OCI-M1 (cell line): ENCODE data around the gene SSR3.
A peak's percentile ranks its signal among the peaks of the same experiment; 100 is the strongest.

Source experiments
- DNase-seq: peaks from one replicate; lab custom pipeline; 2025; lab: John Stamatoyannopoulos, UW

Gene SSR3

DNA sequence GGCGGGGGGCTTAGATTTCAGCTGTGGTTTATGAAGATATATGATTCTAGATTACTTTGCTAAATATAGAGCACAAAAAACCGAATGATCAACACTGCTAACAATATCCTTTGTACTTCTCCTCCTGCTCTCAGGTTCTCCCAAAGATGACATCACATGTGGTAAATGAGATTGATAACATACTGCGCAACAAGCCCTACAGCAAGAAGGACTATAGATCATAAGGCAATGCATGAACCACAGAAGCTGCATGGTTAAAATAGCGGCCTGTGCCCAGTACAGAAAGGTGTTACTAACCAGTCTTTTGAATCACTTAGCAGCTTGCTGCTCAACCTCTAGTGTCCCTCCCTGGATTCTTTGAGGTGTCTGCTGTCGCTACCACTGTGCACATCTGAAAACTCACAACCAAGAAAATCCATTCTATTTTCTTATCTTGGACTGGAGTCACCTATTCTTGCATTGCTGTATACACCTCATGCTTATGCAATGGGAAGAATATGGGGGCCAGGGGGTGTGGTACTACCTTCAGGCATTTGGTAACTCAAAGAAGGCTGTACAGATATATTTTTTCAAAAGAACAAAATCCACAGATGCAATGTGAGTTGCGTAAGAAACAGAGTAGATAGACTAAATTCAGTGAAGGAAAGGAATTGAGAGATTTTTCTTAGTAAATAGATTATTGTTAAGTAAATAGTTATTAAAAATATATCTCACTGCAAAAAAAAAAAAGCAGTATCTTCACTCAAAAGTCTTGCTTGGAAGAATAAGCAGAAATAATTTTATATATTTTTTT, 18.2 kb downstream of the SSR3 start:
- DNase-seq = peak; percentile 29

DNA sequence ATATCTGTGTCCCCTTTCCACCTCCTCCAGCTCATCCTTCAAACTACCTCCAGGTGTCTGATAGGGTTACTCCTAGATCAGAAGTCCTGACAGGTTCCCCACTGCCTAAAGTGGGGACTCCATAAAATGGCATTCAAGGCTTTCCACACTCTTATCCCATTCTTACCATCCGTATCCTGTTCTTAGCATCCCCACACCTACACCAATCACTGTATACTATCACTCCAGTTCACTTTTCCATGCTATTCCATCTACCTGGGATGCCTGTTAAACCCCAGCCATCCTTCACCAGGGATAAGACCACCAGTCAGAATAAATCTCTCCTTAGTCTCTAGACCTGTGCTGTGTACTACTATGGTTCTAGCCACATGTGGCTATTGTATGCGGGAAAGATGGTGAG, 19.1 kb downstream of the SSR3 start:
- no peak for DNase-seq

DNA sequence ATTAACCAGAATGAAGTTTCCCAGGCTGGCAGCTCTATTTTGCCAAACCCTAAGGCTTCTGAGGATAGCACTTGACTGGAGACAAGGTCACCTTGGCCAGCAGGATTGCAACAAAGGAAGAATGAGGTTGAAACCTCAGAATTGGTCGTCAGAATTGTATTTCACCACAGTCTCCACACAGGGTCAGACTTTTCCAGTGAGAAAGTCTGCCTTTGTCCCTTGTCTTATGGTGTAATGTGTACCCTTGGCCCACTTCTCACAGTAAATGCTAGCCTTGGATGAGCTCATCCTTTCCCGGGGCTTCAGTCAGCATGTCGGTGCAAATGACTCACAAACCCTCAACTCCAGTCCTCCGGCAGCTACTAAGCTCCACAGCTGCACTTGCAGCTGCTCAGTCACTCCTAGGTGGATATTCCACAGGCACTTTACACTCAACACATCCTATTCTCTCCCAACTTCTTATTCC, 19.7 kb downstream of the SSR3 start:
- DNase-seq = peak; percentile 47

DNA sequence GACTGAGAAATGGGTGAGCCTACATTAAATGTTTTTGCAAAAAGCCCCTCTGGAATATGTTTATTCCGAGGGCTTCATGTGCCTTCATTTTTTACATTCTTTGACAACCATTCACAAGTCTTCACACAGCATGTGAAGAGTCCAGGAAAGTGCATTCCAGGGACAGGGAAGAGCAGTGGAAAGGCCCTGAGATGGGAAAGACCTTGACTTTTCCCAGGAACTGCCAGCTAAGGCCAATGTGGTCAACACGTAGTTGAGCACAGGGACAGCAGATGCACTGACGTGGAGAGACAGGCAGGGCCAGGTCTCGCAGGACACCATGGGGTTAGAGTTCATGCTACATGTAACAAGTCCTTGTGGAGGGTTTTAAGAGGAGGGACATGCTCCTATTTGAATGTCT, 21.7 kb downstream of the SSR3 start:
- DNase-seq = no peak

DNA sequence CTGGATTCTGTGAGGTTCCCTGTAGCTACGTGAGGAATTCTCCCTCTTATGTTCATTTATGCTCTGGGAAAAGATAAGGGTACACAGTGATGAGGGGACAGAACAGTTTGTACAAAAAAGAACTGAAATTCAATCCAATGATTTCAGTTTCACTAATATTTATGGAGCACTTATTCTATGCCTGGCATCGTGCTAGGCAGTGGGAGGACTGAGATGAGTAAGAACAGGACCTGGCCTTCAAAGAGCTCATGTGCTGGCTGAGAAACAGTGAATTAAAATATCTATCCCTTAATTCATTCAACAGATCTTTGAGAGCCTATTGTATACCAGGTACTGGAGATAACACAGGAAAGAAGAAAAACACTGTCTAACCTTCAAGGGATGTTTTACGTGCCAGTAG, 22.2 kb downstream of the SSR3 start:
- no peak for DNase-seq

DNA sequence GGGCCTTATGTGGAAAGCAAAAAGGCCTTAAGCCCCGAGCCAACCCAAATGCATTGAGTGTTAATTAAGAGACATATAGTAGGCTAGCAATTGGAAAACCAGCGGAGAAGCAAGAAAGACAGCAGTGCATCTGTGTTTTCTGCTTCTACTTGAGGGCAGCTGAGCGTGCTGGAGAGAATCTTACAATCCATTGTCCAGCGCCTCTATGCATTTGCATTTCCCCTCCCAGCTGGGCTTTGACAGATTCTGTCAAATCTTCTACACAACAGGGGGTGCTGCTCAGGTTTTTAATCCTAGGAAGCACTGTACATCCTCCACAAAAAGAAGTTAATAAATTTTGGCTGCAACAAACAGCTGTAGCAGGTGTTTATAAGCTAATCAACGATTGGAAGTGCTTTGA, 23.9 kb downstream of the SSR3 start:
- no peak for DNase-seq

DNA sequence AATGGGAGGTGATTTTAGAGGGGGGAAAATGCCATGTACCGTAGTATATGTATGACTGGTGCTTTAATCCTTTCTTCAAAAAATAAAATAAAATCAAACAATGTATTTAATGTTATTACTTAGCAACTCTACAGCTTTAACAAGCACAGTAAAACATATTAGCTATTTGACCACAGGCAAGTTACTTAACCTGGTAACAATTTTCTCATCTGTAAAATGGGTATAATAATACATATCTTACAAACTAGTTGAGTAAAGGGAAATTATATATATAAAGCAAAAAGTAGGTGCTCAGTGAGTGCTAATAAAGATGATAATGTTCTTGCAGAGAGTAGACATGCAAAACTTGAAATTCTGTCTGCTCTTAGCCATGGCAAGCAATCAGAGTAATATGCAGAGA, 27.9 kb downstream of the SSR3 start:
- DNase-seq = no peak

DNA sequence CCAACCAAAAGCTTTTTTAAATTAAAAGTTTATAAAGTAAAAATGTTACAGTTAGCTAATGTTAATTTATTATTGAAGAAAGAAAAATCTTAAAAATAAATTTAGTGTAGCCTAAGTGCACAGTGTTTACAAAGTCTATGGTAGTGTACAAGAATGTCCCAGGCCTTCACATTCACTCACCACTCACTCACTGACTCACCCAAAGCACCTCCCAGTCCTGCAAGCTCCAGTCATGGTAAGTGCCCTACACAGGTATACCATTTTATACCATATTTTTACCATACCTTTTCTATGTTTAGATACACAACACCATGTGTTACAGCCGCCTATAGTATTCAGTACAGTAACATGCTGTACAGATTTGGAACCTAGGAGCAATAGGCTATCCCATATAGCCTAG, 29.1 kb downstream of the SSR3 start:
- DNase-seq = no peak

DNA sequence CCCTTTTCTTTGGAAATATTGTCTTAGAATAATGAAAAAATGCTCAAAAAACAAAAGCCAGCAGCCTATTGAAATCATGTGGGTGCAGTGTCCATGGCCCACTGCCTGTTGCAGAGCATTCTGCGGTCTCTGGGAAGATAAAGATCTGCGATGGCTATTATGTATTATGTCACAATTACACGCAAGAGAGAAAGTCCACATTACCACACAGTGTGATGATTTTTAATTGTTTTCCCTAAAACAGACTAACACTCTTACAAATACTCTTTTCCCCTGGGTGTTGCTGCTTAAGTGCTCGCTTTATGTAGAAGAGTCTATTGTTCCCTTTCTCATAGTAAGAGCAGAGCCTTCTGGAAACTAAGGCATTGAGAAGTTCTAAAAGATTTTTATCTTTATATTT, 32.2 kb downstream of the SSR3 start:
- DNase-seq = peak; percentile 2

DNA sequence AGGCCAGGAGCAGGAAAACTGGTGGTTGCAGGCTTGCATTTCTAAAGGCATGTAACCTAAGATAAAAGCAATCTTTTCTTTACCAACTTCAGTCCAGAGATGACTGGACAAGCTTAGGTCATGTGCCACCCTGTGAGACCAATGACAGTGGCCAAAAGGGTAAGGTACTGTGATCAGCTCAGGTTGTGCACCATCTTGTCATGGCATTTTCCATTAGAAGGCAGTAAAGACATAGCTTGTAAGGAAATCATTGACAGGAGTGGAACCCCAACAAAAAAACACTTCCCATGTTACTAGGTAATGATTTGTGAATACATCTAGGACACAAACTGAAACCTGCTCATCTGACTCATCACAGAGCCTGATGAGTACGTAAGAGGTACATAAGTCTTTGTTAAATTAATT, 35.2 kb downstream of the SSR3 start:
- no peak for DNase-seq

DNA sequence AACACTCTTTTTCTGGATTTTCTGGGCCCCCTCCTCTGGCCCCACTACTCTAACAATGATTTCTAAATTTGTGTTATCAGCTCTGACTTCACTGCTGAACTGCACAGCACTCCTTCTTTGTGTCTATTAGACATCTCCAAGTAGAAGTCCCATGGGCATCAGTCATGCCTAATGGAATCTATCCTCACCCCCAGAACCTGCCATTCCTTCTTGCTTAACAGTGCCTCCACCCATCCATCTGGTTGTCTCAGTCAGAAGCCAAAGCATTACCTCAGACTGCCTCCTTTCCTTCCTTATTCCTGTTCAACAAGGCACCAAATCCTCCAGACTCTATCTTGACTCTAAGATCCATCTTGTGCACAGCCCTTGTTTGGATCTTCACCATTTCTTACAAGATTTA, 36.2 kb downstream of the SSR3 start:
- DNase-seq = no peak

DNA sequence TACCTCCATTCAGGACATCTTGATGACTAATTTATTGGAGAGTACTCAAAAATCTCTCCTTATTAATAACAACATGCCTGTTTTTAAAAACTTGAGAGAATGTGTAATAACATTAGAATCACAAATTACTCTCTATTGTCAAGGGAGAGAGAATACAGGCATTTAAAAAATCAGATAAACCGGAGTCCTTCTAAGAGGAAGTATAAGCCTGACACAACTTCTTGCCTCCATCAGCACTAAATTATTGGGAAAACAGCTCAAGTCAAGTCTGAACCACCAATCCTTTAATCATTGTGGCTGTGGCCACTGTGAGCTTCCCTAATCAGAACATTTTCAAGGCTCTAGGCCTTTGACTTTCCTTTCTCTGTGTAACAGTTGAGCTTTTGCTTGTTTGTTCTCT, 38.0 kb downstream of the SSR3 start:
- peak; percentile 22 for DNase-seq

DNA sequence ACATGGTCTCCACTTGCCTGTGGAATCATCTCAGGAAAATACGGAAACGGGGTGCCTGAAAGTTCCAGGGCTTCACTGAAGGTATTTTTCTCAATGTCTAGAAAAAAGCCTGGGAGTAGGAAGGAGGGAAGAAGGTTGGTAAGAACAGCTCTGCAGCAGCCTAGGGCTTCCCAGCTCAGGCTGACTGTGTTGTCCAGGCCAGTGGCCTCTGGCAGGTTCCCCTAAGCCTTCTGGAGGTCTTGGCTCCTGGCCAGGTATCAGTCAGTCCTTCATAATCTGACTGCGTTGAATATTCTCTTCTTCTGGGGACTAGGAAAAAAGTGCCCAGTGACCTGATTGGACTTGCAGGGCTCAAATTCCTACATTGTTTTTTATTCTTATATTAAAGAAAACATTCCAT, 38.6 kb downstream of the SSR3 start:
- no peak for DNase-seq

DNA sequence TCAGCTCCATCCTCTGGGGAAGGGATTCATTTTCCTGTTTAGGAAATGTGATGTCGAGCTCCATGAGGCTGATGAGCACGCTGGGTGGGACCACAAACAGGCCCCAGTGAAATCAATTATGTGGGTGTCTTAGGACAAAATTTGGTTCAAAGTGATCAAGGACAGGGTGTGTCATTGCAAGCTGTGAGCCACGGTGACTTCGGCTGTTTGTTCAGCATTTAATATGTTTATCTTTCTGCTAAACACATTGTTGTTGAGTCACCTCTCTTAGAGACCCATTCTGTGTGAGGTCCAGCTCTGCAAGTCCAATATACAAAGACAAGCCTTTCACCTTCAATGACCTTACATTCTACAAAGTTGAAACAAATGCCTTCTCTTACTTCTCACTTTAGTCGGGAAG, 41.3 kb downstream of the SSR3 start:
- no peak for DNase-seq

DNA sequence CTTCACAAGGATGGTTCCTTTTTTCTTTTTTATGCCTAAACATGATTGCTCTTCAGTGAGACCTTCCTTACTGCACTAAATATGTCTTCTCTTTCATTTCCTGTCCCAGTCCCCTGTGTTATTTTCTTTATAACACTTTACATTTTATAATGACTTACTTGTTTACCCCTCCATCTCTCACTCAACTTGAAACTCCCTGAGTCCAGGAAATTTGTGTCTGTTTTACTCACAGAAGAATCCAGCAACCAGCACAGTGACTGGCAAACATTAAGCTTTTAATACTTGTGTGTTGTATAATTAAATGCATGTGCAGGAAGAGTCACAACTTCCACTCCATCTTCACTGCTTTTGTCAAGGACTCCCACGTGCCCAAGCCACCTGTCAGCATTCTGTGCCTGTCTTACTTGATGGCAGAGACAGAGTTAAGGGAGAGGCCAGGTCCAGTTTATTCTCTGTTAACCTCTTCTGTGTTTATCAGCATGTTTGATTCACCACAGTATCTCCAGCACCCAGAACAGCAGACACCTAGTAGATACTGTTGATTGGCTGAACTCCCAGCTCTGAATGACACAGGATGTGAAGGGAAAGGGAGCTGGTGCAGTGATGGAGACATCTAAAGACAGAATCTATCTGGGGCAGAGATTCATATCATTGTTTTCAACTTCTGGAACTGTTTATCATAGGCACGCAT, 42.8 kb downstream of the SSR3 start:
- no peak for DNase-seq

DNA sequence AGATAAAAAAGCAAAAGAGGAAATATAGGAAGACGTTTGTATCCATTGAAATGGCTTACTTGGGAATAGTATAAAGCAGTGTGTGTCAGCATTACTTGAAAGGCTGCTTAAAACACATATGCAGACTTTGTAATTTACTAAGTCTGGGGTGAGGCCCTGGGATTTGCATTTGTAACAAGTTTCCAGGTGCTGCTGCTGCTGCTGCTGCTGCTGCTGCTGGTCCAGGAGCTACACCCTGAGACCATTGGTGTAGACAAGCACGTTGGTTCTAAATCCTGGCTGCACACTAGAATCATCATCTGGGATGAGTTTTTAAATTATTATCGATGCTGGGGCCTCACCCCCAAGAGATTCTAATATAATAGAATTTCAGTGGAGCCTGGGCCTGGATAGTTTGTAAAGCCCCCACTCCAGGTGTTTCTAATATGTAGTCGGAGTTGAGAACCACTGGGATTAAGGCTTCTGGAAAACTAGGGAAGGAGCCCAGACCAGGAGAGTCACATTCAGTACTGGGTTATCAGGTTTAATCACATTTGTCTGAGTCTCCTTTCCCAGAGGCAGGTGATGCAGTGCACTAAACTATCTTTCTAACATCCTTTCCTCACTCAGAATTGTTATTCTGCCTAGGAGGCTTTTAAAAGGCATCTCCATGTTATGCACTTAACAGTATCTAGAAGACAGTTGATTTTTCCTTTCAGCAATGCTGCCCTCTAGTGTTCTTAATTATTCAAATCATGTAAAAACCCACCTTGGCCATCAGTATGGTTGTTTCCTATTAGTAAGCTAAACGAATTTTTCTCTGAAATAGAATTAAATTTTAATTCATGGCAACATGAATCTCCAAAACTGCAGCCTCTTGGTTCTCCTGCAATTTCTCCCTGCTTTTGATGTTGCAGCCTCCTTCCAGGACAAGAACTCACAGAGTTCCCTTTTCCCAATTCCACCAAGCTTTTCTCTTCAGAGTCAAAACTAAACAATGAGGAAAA, 45.4 kb downstream of the SSR3 start:
- DNase-seq = peak; percentile 76

DNA sequence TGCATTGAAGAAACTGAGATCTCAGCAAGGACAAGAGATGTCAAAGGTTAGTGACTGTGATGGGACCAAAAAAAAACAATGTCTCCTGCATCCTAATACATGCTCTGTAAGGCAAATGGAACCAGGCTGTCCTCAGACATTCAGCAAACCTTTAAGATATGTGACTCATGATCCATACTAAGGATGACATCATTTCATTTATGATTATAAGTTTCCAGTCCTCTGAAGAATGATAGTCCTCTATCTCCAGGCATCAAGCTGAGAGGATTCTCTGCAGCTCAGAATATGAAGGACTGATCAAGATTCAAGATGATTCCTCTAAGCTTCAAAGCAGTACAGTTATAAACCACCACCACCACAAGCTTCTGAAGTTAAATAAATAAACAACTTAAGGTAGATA, 47.6 kb downstream of the SSR3 start:
- no peak for DNase-seq

DNA sequence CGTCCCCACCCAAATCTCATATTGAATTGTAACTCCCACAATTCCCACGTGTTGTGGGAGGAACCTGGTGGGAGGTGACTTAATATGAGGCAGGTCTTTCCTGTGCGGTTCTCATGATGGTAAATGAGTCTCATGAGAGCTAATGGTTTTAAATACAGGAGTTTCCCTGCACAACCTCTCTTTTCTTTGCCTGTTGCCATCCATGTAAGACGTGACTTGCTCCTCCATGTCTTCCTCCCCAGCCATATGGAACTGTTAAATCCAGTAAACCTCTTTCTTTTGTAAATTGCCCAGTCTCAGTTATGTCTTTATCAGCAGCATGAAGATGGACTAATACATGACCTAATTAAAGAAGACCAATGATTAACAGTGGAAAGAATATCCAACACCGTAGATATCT, 56.6 kb downstream of the SSR3 start:
- no peak for DNase-seq

DNA sequence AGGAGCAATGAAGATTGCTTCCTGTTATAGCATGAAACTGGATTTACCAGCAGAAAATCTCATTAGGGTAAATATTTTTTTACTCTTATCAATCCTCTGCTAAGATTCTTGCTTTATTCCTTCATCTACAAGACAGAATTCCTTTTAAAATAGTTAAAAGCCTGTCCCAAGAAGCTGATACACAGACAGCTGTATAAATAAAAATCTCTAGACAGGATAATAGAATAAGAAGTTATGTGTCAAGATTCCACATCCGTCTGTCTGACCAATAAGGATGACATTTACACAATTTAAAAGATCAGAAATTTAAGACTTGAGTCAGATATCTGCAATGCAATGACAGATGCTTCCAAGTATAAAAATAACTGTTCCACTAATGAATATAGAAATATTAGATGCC, 57.6 kb downstream of the SSR3 start:
- DNase-seq = no peak

DNA sequence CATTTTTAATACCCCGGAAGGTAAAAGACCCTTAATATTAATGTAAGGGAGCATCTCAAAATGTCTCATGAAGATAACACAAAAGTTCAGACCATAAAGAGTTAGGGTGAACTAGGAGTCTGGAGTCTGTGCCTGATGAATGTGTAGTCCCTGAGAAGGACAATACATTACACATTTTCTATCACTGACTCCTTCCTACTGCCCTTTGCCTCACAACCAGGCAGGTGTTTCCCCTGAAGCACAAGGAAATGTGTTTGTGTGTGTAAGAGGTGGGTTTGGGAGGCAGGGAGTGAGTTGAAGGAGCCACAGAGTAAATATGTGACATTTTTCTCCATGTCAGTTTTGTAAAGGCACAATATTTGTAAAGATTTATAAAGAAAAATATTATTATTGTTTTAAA, 59.1 kb downstream of the SSR3 start:
- no peak for DNase-seq

DNA sequence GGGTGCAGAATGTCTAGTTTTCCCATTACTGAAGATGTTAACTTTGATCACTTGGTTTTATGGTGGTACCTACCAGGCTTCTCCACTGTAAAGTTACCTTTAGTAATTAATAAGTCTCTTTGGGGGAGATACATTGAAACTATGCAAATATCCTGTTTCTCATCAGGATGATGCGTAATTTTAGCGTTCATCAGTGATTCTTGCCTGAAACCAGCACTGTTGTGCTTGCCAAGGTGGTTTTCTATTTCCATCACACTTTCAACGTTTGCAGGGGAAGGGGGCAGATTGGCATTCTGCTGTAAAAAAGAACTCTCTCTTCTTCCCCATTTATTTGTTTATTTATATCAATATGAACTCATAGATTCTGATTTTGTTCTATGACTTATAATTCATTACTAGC, 61.0 kb downstream of the SSR3 start:
- DNase-seq = no peak

DNA sequence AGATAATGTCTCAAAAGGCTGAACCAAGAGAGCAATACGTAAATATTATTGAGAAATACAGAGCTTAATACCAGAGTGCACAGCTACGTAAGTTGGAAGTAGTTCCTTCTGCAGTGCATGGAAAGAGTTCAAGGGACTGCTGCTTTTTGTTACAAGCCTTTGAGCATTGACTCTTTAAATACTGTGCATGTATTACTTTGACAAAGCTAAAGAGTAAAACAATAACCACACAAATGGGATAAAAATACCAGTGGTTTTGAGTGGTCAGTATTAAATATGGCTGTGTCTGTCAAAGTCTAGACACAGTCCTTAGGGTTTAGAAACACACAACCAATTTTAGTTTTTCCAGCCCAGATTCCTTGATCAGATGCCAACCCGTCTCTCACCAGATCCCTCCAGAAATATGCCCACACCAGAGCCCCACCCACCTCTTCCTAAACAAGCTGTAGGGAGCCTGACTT, 62.1 kb downstream of the SSR3 start:
- no peak for DNase-seq
